HCT116 (cell line): ENCODE data around the gene MAGT1.
"Not testable (repeated sequence)": the region's sequence is repeated elsewhere in the genome, so short reads cannot be mapped to it uniquely, and the experiment has no call there.

ENCODE experiments used
- CEBPB ChIP-seq: IDR thresholded peaks from 2 replicates; pipeline ENCODE4 v1.6.1; 2012; ENCODE audit warnings: low read depth
- ELF1 ChIP-seq: IDR thresholded peaks from 2 replicates; pipeline ENCODE4 v1.6.1; 2012; ENCODE audit warnings: low read depth, borderline replicate concordance
- EZH2 ChIP-seq: fragments of 200-600 bp; sonication (generic); IDR thresholded peaks from 2 replicates; pipeline ENCODE4 v1.6.1; 2017; ENCODE audit warnings: antibody characterized with exemption, mixed run types
- EZH2phosphoT487 ChIP-seq: fragments of 200-600 bp; IDR thresholded peaks from 2 replicates; pipeline ENCODE4 v1.6.1; 2018; ENCODE audit warnings: antibody characterized with exemption, borderline replicate concordance
- MAX ChIP-seq: IDR thresholded peaks from 2 replicates; pipeline ENCODE4 v1.6.1; 2012
- POLR2A ChIP-seq: IDR thresholded peaks from 2 replicates; pipeline ENCODE4 v1.7.0; 2011; ENCODE audit warnings: borderline replicate concordance; ENCODE audit not compliant: insufficient read depth, insufficient read length; ENCODE audit errors: extremely low read depth
- POLR2AphosphoS5 ChIP-seq: IDR thresholded peaks from 2 replicates; pipeline ENCODE4 v1.6.1; 2011; ENCODE audit warnings: mild to moderate bottlenecking, low read depth, low read length, moderate library complexity
- SIN3A ChIP-seq: IDR thresholded peaks from 2 replicates; pipeline ENCODE4 v1.6.1; 2012; ENCODE audit warnings: low read depth
- TCF7L2 ChIP-seq: IDR thresholded peaks from 2 replicates; pipeline ENCODE4 v1.7.0; 2011; ENCODE audit warnings: borderline replicate concordance, inconsistent platforms; ENCODE audit not compliant: insufficient read depth, insufficient read length; ENCODE audit errors: extremely low read depth
- ZFX ChIP-seq: fragments of 450-650 bp; IDR thresholded peaks from 2 replicates; pipeline ENCODE4 v1.6.1; 2017
- ZNF274 ChIP-seq: fragments of 200-500 bp; sonication (Bioruptor generic); IDR thresholded peaks from 2 replicates; pipeline ENCODE4 v1.6.1; 2014; ENCODE audit warnings: mild to moderate bottlenecking, low read depth, low read length, inconsistent platforms
- TF ChIP-seq, protein P1 (sequence below), 3 experiments: fragments of 200-600 bp in 1 of 3; sonication (generic) in 1 of 3; IDR thresholded peaks in 2 of 3; conservative IDR thresholded peaks in 1 of 3; 2 replicates each; pipeline ENCODE4 v1.5.1; 2012 to 2017; ENCODE audit warnings: low read depth in 2 of 3, low read length in 2 of 3, antibody characterized with exemption in 1 of 3, borderline replicate concordance in 1 of 3, control low read depth in 1 of 3, mild to moderate bottlenecking in 1 of 3, mixed read lengths in 1 of 3, mixed run types in 1 of 3, moderate library complexity in 1 of 3; ENCODE audit not compliant: insufficient read depth in 1 of 3

DNA sequence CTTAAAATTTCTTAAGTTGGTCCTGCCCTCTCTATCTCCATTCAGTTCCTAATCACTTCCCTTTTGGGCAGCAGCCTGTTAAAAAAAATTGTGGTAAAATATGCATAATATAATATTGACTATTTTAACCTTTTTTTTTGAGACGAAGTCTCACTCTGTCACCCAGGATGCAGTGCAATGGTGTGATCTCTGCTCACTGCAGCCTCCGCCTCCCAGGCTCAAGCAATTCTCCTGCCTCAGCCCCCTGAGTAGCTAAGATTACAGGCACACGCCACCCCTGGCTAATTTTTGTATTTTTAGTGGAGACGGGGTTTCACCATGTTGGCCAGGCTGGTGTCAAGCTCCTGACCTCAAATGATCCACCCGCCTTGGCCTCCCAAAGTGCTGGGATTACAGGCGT lies 24.1 kb upstream of the MAGT1 start:
- not testable (repeated sequence) for TF ChIP-seq POLR2A, EZH2, ELF1, EZH2phosphoT487, CEBPB, MAX, ZNF274, TCF7L2, ZFX, POLR2AphosphoS5, SIN3A
- TF ChIP-seq, protein P1, sequence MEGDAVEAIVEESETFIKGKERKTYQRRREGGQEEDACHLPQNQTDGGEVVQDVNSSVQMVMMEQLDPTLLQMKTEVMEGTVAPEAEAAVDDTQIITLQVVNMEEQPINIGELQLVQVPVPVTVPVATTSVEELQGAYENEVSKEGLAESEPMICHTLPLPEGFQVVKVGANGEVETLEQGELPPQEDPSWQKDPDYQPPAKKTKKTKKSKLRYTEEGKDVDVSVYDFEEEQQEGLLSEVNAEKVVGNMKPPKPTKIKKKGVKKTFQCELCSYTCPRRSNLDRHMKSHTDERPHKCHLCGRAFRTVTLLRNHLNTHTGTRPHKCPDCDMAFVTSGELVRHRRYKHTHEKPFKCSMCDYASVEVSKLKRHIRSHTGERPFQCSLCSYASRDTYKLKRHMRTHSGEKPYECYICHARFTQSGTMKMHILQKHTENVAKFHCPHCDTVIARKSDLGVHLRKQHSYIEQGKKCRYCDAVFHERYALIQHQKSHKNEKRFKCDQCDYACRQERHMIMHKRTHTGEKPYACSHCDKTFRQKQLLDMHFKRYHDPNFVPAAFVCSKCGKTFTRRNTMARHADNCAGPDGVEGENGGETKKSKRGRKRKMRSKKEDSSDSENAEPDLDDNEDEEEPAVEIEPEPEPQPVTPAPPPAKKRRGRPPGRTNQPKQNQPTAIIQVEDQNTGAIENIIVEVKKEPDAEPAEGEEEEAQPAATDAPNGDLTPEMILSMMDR (IDR thresholded peaks at IDR 0.05 in 2 of 3, conservative IDR thresholded peaks at IDR 0.05 in 1 of 3; ENCODE audit: borderline replicate concordance in 1 of 3, insufficient read depth in 1 of 3, low read depth in 2 of 3, low read length in 2 of 3): not testable (repeated sequence)
